H1 (cell line): ENCODE data around the gene PTPRT. TPM values are rescaled to one million over a fixed set of nuclear protein-coding genes. Genes with fewer than 3 reads are reported as not detected.

Source experiments
- CTCF ChIA-PET: fragments of 300-600 bp; sonication (Branson Sonifier 250); formaldehyde crosslinking; loops from one replicate; lab custom pipeline; 2021; ENCODE audit not compliant: partially characterized antibody; lab: Charles Lee
- POLR2A ChIA-PET: fragments of 300-600 bp; sonication (Branson Sonifier 250); formaldehyde crosslinking; loops from one replicate; lab custom pipeline; 2021; ENCODE audit warnings: inconsistent platforms; ENCODE audit not compliant: partially characterized antibody; lab: Charles Lee
- DNase-seq, 2 experiments: peaks; one replicate each; pipeline versions ENCODE4 v3.0.0 to v3.0.0-alpha.2; 2010 to 2022; ENCODE audit warnings: low spot score in 2 of 2, low read depth in 1 of 2, mixed read lengths in 1 of 2
- FAIRE-seq: peaks from 2 replicates; lab custom pipeline; 2011; peaks lifted over from hg19 to GRCh38; lab: Jason Lieb, UNC
- H2AFZ ChIP-seq: 2 replicates; pipeline ENCODE4 v1.8.1; 2012; ENCODE audit warnings: low read length, inconsistent platforms
- H2AK5ac ChIP-seq: 2 replicates; pipeline ENCODE4 v1.6.1; 2013; ENCODE audit warnings: low read depth, low read length
- H2BK120ac ChIP-seq: replicated peaks from 2 replicates; pipeline ENCODE3; 2013; ENCODE audit warnings: low read depth, low read length, inconsistent platforms
- H2BK12ac ChIP-seq: 2 replicates; pipeline ENCODE4 v1.6.1; 2013; ENCODE audit warnings: low read depth, low read length
- H2BK15ac ChIP-seq: 2 replicates; pipeline ENCODE4 v1.6.1; 2013; ENCODE audit warnings: low read length
- H2BK20ac ChIP-seq: 2 replicates; pipeline ENCODE4 v1.6.1; 2013; ENCODE audit warnings: low read length
- H2BK5ac ChIP-seq: 2 replicates; pipeline ENCODE4 v1.6.1; 2013; ENCODE audit warnings: low read depth, low read length
- H3K14ac ChIP-seq: 2 replicates; pipeline ENCODE4 v1.6.1; 2013; ENCODE audit warnings: inconsistent platforms; ENCODE audit not compliant: insufficient read length
- H3K18ac ChIP-seq: 2 replicates; pipeline ENCODE4 v1.6.1; 2013; ENCODE audit warnings: low read length; ENCODE audit errors: extremely low read depth
- H3K23ac ChIP-seq: 2 replicates; pipeline ENCODE4 v1.6.1; 2013; ENCODE audit warnings: inconsistent platforms; ENCODE audit not compliant: insufficient read length
- H3K23me2 ChIP-seq: 2 replicates; pipeline ENCODE4 v1.6.1; 2013; ENCODE audit warnings: low read depth, low read length
- H3K27ac ChIP-seq: 2 replicates; pipeline ENCODE4 v1.6.1; 2011; ENCODE audit warnings: low read depth, low read length, inconsistent platforms
- H3K27me3 ChIP-seq, 4 experiments: replicated peaks in 1 of 4; 1 replicate in 1 of 4; 2 replicates in 3 of 4; pipeline versions ENCODE4 v1.6.1 to v1.8.1; 2011 to 2013; ENCODE audit warnings: low read length in 3 of 4, mild to moderate bottlenecking in 3 of 4, inconsistent platforms in 2 of 4, mixed read lengths in 2 of 4, moderate library complexity in 1 of 4; ENCODE audit not compliant: control insufficient read depth in 3 of 4, insufficient read depth in 3 of 4; ENCODE audit errors: extremely low read depth in 1 of 4
- H3K36me3 ChIP-seq, 4 experiments: 2 replicates each; pipeline versions ENCODE4 v1.6.1 to v1.8.1; 2011 to 2013; ENCODE audit warnings: mild to moderate bottlenecking in 4 of 4, low read length in 3 of 4, moderate library complexity in 2 of 4, control low read depth in 1 of 4, inconsistent platforms in 1 of 4; ENCODE audit not compliant: insufficient read depth in 4 of 4, control insufficient read depth in 2 of 4
- H3K4ac ChIP-seq: replicated peaks from 2 replicates; pipeline ENCODE3; 2013; ENCODE audit warnings: low read length, low read depth, mixed read lengths, inconsistent platforms; ENCODE audit not compliant: insufficient read length
- H3K4me1 ChIP-seq, 4 experiments: replicated peaks in 1 of 4; 1 replicate in 1 of 4; 2 replicates in 3 of 4; pipeline versions ENCODE4 v1.6.1 to v1.8.1; 2011 to 2013; ENCODE audit warnings: low read length in 3 of 4, inconsistent platforms in 2 of 4, mixed read lengths in 1 of 4; ENCODE audit not compliant: insufficient read depth in 4 of 4, control insufficient read depth in 3 of 4
- H3K4me2 ChIP-seq, 2 experiments: 2 replicates each; pipeline versions ENCODE4 v1.6.1 to v1.8.1; 2011 to 2013; ENCODE audit warnings: low read depth in 2 of 2, low read length in 2 of 2, control low read depth in 1 of 2, inconsistent platforms in 1 of 2, mild to moderate bottlenecking in 1 of 2; ENCODE audit not compliant: insufficient read depth in 1 of 2
- H3K4me3 ChIP-seq, 4 experiments: fragments of 200-600, 300-600 bp in 1 of 4; sonication (generic), shearing (Covaris generic), sonication (Bioruptor Twin) in 1 of 4; 2 replicates each; pipeline versions ENCODE4 v1.5.1 to v1.8.1; 2011 to 2016; ENCODE audit warnings: low read length in 4 of 4, low read depth in 3 of 4, control low read depth in 2 of 4, inconsistent platforms in 2 of 4, mild to moderate bottlenecking in 2 of 4, mixed read lengths in 1 of 4, moderate library complexity in 1 of 4; ENCODE audit not compliant: insufficient read depth in 2 of 4; ENCODE audit errors: extremely low read depth in 1 of 4
- H3K56ac ChIP-seq: replicated peaks from 2 replicates; pipeline ENCODE3; 2013; ENCODE audit warnings: low read depth, mild to moderate bottlenecking, mixed read lengths, low read length, inconsistent platforms; ENCODE audit not compliant: insufficient read length
- H3K79me1 ChIP-seq: 2 replicates; pipeline ENCODE4 v1.6.1; 2013; ENCODE audit warnings: low read depth, low read length, control low read depth
- H3K79me2 ChIP-seq, 2 experiments: 2 replicates each; pipeline versions ENCODE4 v1.6.1 to v1.8.1; 2012 to 2013; ENCODE audit warnings: low read length in 2 of 2, mild to moderate bottlenecking in 2 of 2, inconsistent platforms in 1 of 2; ENCODE audit not compliant: insufficient read depth in 2 of 2, control insufficient read depth in 1 of 2
- H3K9ac ChIP-seq, 4 experiments: replicated peaks in 1 of 4; 1 replicate in 1 of 4; 2 replicates in 3 of 4; pipeline versions ENCODE4 v1.6.1 to v1.8.1; 2011 to 2013; ENCODE audit warnings: low read depth in 3 of 4, low read length in 3 of 4, control low read depth in 2 of 4, mild to moderate bottlenecking in 2 of 4, moderate library complexity in 2 of 4, inconsistent platforms in 1 of 4; ENCODE audit errors: extremely low read depth in 1 of 4
- H3K9me3 ChIP-seq, 2 experiments: 2 replicates each; pipeline versions ENCODE4 v1.6.1 to v1.8.1; 2012 to 2013; ENCODE audit warnings: mild to moderate bottlenecking in 2 of 2, moderate library complexity in 2 of 2, control low read depth in 1 of 2, inconsistent platforms in 1 of 2, low read depth in 1 of 2, low read length in 1 of 2, mixed read lengths in 1 of 2; ENCODE audit not compliant: insufficient read depth in 2 of 2
- H4K20me1 ChIP-seq, 2 experiments: replicated peaks in 1 of 2; 2 replicates each; pipeline versions ENCODE3 to v1.8.1; 2011 to 2013; ENCODE audit warnings: inconsistent platforms in 2 of 2, low read length in 2 of 2, mild to moderate bottlenecking in 1 of 2; ENCODE audit not compliant: insufficient read depth in 2 of 2, control insufficient read depth in 1 of 2
- H4K5ac ChIP-seq: 2 replicates; pipeline ENCODE4 v1.6.1; 2013; ENCODE audit warnings: low read length, low read depth, mixed read lengths, inconsistent platforms; ENCODE audit not compliant: insufficient read length
- H4K8ac ChIP-seq: 2 replicates; pipeline ENCODE4 v1.8.0; 2013; ENCODE audit warnings: mild to moderate bottlenecking, moderate library complexity, low read length, inconsistent platforms; ENCODE audit not compliant: insufficient read depth; ENCODE audit errors: extremely low read depth
- H4K91ac ChIP-seq: replicated peaks from 2 replicates; pipeline ENCODE3; 2013; ENCODE audit warnings: low read length, mixed read lengths, inconsistent platforms; ENCODE audit not compliant: insufficient read length
- CHD1 ChIP-seq: IDR thresholded peaks from 2 replicates; pipeline ENCODE4 v1.6.1; 2012; ENCODE audit warnings: low read depth, low read length, improper control_type of control experiment
- CTBP2 ChIP-seq: IDR thresholded peaks from 2 replicates; pipeline ENCODE4 v1.7.0; 2011; ENCODE audit warnings: borderline replicate concordance, mild to moderate bottlenecking, moderate library complexity, mixed read lengths, low read length; ENCODE audit not compliant: insufficient read depth, insufficient read length
- EP300 ChIP-seq, 2 experiments: IDR thresholded peaks; 1 replicate in 1 of 2; 2 replicates in 1 of 2; pipeline ENCODE4 v1.6.1; 2011 to 2012; ENCODE audit warnings: low read depth in 2 of 2, low read length in 2 of 2, mild to moderate bottlenecking in 2 of 2, borderline replicate concordance in 1 of 2, inconsistent platforms in 1 of 2, moderate library complexity in 1 of 2
- EZH2 ChIP-seq: fragments of 200-600 bp; sonication (generic); IDR thresholded peaks from 2 replicates; pipeline ENCODE4 v1.7.1; 2012; ENCODE audit warnings: low read depth, mild to moderate bottlenecking, moderate library complexity, low read length, inconsistent platforms; ENCODE audit not compliant: severe bottlenecking
- GABPA ChIP-seq: IDR thresholded peaks from 2 replicates; pipeline ENCODE4 v1.6.1; 2011; ENCODE audit warnings: mild to moderate bottlenecking, low read length, moderate library complexity, borderline replicate concordance; ENCODE audit not compliant: insufficient read depth
- POLR2A ChIP-seq, 2 experiments: IDR thresholded peaks; 1 replicate in 1 of 2; 2 replicates in 1 of 2; pipeline ENCODE4 v1.6.1; 2011; ENCODE audit warnings: low read depth in 2 of 2, low read length in 2 of 2, mild to moderate bottlenecking in 2 of 2; ENCODE audit errors: control extremely low read depth in 1 of 2
- SP2 ChIP-seq: IDR thresholded peaks from 2 replicates; pipeline ENCODE4 v1.6.1; 2012; ENCODE audit warnings: mild to moderate bottlenecking, low read length, inconsistent platforms
- SRF ChIP-seq: IDR thresholded peaks from 2 replicates; pipeline ENCODE4 v1.6.1; 2011; ENCODE audit warnings: mild to moderate bottlenecking, low read depth, low read length, moderate library complexity
- TBP ChIP-seq: IDR thresholded peaks from 2 replicates; pipeline ENCODE4 v1.6.1; 2011; ENCODE audit warnings: low read depth, low read length, improper control_type of control experiment
- YY1 ChIP-seq: IDR thresholded peaks from 2 replicates; pipeline ENCODE4 v1.6.1; 2011; ENCODE audit warnings: low read depth, mild to moderate bottlenecking, low read length
- ZNF274 ChIP-seq: IDR thresholded peaks from 2 replicates; pipeline ENCODE4 v1.7.0; 2012; ENCODE audit warnings: low read length, borderline replicate concordance; ENCODE audit errors: extremely low read depth
- WGBS, 2 experiments: shearing (Covaris generic) in 1 of 2; methylation state at CpG; one replicate each; pipeline versions ENCODE4 v1.1.6 to v1.1.7; 2013 to 2015; ENCODE audit warnings: low lambda C conversion rate in 2 of 2, mixed read lengths in 2 of 2, inconsistent platforms in 1 of 2, low coverage in 1 of 2, missing lambda C conversion rate in 1 of 2; ENCODE audit not compliant: insufficient replicate concordance in 2 of 2, insufficient coverage in 1 of 2, insufficient read length in 1 of 2; ENCODE audit errors: extremely low coverage in 1 of 2, missing lambda C conversion rate in 1 of 2; 5-methylcytosine and 5-hydroxymethylcytosine counted together
- polyA plus RNA-seq, 7 experiments: library from polyadenylated mRNA; depleted of rRNA in 3 of 7; stranded (reverse) in 5 of 7; unstranded in 2 of 7; fragments of >200 nt in 5 of 7; fragments of 200-250 nt in 2 of 7; gene quantifications; 1 replicate in 5 of 7; 2 replicates in 1 of 7; 4 replicates in 1 of 7; pipeline versions ENCODE4 v1.2.1 to v1.2.3, GENCODE V29; 2011 to 2013; ENCODE audit warnings: missing spikeins in 2 of 7, mixed read lengths in 2 of 7
- total RNA-seq: library from RNA; stranded (reverse); fragmentation: NEBNext Ultra II Directional; extraction: Animal tissue kit (Norgen Biotek cat#: 25700); gene quantifications from 2 replicates; pipeline ENCODE4 v1.2.1, GENCODE V29; 2021
- TF ChIP-seq, protein P1 (sequence below): IDR thresholded peaks from 2 replicates; pipeline ENCODE4 v1.6.1; 2011; ENCODE audit warnings: low read length, improper control_type of control experiment

The PTPRT gene
- total and polyA plus RNA-seq, 2 of the 8 experiments (the other 6 are each of a cell fraction or from before 2014, with no cell fraction given) = 0.33 to 1.8 TPM

DNA sequence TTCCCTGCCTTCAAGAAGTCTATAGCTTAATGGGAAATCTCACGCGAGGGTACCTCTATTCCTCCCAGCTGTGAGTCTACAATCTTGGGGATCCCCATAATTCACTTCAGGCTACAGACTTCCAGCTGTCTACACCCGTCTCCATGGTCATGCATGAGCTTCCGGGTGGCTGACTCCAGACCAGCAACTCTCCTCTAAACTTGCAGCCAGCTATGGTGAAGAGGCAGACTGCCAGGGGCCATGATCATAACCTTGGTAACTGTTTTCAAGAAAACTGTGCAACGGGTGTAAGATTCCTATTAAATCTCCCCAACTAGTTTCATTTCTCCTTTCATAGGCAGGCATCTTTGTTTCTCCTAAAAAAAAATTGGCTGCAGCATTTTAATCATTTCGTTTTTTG lies 1037.1 kb downstream of the PTPRT start:
- Histone ChIP-seq H2BK120ac (no peak overlapping the region), H3K36me3 (no peaks in the 10 kb centered on the region), H2AK5ac (no peak overlapping the region), H3K27ac (no peak overlapping the region), H2BK20ac (no peak overlapping the region), H3K23ac (no peak overlapping the region), H3K4me3 (no peak overlapping the region), H3K4me1 (no peaks in the 10 kb centered on the region), H3K14ac (no peak overlapping the region), H3K9me3 (no peaks in the 10 kb centered on the region), H3K79me2 (no peaks in the 10 kb centered on the region), H4K5ac (no peak overlapping the region), H2BK5ac (no peak overlapping the region), H4K20me1 (no peaks in the 10 kb centered on the region), H2AFZ (no peak overlapping the region), H3K79me1 (no peaks in the 10 kb centered on the region), H3K18ac (no peak overlapping the region), H3K27me3 (no peaks in the 10 kb centered on the region), H3K4me2 (no peak overlapping the region), H3K4ac (no peak overlapping the region), H3K23me2 (no peaks in the 10 kb centered on the region), H3K9ac (no peak overlapping the region), H2BK15ac (no peak overlapping the region), H4K8ac (no peak overlapping the region), H2BK12ac (no peak overlapping the region), H4K91ac (no peak overlapping the region), H3K56ac (no peak overlapping the region)
- TF ChIP-seq CTBP2 = no peak
- TF ChIP-seq YY1 = no peak
- TF ChIP-seq SRF = no peak
- TF ChIP-seq, protein P1, sequence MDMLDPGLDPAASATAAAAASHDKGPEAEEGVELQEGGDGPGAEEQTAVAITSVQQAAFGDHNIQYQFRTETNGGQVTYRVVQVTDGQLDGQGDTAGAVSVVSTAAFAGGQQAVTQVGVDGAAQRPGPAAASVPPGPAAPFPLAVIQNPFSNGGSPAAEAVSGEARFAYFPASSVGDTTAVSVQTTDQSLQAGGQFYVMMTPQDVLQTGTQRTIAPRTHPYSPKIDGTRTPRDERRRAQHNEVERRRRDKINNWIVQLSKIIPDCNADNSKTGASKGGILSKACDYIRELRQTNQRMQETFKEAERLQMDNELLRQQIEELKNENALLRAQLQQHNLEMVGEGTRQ = no peak
- no peak for TF ChIP-seq EP300 (IDR thresholded peaks at IDR 0.05; ENCODE audit: borderline replicate concordance in 1 of 2, low read depth in 2 of 2, low read length in 2 of 2)
- TF ChIP-seq SP2 = no peak
- no peak for TF ChIP-seq EZH2
- TF ChIP-seq GABPA = no peak
- no peak for TF ChIP-seq ZNF274
- no peak for TF ChIP-seq TBP
- no peak for TF ChIP-seq CHD1
- TF ChIP-seq POLR2A (IDR thresholded peaks at IDR 0.05; ENCODE audit: control extremely low read depth in 1 of 2, low read depth in 2 of 2, low read length in 2 of 2) = no peak
- 88% methylated on average over 6 of the region's 6 CpGs; no CpG with 5 or more reads in 1 of the 2 experiments for WGBS, 2 experiments
- POLR2A ChIA-PET = no interaction called here
- FAIRE-seq (no peak), DNase-seq (no peak)
- CTCF ChIA-PET = interaction anchor here (0.6 to 1.1 kb wide), 2 partner anchors 195 to 394 kb away, joined by 3 read pairs; no protein-coding TSS in a partner anchor
